Activated CD4-positive, alpha-beta T cell treated with anti-CD3 and anti-CD28 coated beads for 4 hours (primary cell): Measurements from ENCODE around the gene FMNL2.

Experiments used
- DNase-seq, 2 donors: peaks; one replicate each; pipeline ENCODE4 v3.0.0-alpha.2; 2020

FMNL2 gene

GRCh38 chr2:152452256-152452973 is 117.4 kb downstream of the FMNL2 start:
- no peak for DNase-seq

DNA sequence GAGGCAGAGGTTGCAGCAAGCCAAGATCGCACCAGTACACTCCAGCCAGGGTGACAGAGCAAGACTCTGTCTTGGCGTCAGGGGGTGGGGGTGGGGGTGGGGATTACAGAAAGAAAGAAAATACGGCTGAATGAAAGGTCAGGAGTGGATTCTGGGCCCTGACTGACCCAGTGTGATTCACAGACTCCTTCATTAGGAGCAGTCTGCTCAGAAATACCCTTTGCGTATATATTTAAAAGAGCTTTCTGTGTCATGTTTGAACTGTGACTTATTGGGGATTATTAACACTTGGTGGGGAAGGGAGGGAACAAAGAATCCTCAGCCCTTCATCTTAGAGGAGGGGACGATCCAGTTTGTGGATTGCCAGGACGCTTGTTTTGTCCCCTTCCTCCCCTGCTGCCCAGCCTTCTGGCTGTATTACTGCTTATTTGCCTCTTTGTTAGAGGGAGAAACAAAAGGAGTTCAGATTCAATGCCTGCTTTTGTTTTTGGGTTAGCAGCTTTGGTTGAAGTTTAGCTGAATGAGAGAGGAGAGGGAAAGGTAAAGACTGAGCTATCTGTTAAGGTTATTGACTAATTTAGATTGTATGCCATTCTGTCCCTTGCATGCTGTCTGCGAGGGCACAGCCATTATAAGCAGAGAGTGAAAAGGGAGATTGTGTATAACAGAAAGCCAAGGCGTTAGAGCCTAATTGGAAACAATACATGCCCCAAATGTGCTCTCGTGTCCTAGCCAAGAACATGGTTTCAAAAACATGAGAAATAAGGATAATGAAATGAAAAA is 118.3 kb downstream of the FMNL2 start:
- no peak for DNase-seq

DNA sequence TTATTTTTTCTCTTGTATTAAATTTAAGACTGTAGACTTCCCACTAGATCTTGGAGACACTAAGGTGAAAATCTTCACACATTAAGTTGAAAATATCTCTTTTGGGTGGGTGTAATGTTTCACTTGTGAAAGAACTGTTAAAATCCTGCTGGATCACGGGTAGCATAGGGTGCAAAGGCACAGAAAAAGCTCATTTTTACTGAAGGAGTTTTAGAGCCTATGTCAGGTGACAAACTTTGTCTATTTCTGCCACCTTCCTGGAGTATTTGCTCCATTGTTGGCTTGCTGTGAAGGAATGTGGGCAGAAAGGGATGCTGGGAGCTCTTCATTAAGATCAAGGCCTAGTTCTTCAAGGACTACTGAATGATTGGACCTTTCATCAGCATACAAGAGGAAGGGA is 119.4 kb downstream of the FMNL2 start:
- DNase-seq, result no peak

DNA sequence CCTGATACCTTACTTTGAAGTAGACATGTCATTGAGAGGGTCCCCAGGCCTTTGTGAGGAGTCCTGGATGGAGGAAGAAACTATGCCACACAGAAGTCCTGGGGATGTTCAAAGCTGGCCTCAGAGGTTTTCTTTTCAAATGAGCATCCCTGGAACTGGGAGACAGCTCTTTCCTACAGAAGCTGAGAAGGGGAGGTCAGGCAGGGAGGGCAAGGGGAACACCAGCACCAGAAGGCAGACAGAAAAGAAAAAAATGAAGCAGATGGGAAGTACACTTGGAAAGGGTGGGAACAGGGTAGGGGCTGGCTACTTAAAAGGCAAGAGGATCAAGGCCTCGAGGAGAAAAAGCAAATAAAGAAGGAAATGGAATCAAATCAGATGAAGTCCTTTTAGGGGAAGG is 120.0 kb downstream of the FMNL2 start:
- DNase-seq, result no peak

GRCh38 chr2:152455738-152456137 is 120.8 kb downstream of the FMNL2 start:
- DNase-seq, result no peak

- no peak for DNase-seq
Observed at GRCh38 chr2:152456262-152456661, 121.3 kb downstream of the FMNL2 start.

- DNase-seq, result no peak
Observed at GRCh38 chr2:152458441-152458940, 123.5 kb downstream of the FMNL2 start.

DNA sequence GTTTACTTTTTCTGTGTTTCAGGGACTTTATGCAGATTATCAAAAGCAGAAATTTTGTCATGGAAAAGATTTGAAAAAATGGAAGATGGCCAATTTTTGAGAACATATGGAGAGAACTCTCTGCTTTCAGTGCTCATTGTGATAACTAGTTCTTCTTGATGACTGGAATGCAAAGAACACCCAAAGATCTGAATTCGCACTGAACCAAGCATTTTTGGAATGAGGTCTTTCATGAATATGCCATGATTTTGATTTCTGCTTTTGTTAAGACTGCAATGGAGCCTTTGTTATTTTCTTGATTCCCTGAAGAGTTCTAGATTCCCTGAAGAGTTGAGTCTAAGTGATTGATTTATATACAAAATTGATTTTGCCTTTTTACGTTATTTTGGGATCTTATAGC is 124.1 kb downstream of the FMNL2 start:
- DNase-seq, result no peak

- DNase-seq, result no peak
Observed at GRCh38 chr2:152460567-152460966, 125.6 kb downstream of the FMNL2 start.

- no peak for DNase-seq
Observed at GRCh38 chr2:152462120-152462519, 127.1 kb downstream of the FMNL2 start.

GRCh38 chr2:152462779-152463178 is 127.8 kb downstream of the FMNL2 start:
- DNase-seq, result no peak

GRCh38 chr2:152464851-152465470 is 130.0 kb downstream of the FMNL2 start:
- DNase-seq, result no peak

DNA sequence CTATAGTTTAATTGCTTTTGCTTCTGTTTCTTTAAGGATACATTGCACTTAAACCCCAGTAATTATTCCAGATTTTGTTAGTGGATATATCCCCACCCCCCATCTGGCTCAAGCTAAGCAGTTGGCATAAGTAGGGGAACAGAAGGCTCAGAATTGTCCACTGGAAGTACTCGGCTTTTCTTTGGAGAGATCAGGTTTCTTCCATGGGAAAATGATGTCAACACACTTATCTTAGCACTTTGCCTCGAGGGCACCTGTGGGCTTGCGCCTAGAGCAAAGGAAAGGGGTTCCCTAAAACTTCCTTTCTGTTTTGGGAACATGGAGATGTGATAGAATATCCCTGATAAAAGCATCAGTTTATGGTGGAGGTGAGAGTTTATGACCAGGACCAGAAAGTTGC is 130.6 kb downstream of the FMNL2 start:
- DNase-seq, result no peak

GRCh38 chr2:152466041-152466440 is 131.1 kb downstream of the FMNL2 start:
- no peak for DNase-seq

- DNase-seq, result no peak
Observed at GRCh38 chr2:152466980-152467676, 132.2 kb downstream of the FMNL2 start.

DNA sequence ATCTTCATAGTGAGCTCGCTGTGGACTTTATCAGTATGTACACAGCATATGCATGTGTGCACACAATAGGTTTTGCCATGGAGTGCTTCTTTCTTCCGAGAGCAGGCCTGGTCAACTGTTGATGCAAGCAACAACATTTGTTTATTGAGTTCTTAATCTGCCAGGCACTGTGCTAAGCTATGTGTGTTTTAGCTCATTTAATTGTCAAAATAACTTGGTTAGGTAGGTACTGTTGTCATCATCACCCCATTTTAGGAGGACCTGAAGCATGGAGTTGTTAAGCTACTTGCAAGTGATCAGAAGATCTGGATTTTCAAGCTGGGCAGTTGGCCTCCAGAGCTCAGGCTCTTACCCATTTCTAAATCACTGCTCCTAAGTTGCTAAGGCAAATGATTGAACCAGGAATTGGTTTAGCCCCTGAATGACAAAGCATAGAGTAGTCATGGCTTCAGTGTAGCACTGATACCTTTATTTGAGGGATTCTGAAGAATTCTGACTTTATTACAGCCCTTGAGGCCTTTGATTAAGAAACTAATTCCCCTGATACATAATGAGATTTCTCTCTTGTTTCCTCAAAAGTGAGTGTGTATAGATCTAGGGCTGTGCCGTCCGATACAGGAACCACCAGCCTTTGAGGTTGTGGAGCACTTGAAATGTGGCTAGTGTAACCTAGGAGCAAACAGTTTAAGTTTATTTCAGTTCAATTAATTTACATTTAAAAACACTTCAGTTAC is 132.9 kb downstream of the FMNL2 start:
- no peak for DNase-seq

GRCh38 chr2:152468899-152469692 is 134.1 kb downstream of the FMNL2 start:
- no peak for DNase-seq

- DNase-seq, result no peak
Observed at GRCh38 chr2:152470861-152471854, 136.2 kb downstream of the FMNL2 start.

DNA sequence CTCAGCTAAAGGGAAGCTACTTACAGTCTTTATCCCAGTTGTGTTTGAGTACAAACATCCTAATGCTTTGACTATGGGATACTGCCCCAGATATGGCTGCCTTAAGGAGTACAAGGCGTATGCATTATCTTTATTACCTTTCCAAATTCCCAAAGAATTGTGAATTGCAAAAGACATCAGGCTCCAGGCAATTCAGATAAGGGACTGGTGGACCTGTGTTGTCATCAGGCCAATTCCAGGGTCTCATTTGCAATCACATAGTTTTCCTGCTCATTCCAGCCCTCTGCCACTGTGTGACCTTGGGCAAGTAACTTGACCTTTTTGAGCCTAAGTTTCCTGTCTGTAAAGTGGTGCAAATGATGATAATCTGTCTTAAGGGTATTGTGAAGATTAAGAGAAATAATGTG is 137.5 kb downstream of the FMNL2 start:
- no peak for DNase-seq

DNA sequence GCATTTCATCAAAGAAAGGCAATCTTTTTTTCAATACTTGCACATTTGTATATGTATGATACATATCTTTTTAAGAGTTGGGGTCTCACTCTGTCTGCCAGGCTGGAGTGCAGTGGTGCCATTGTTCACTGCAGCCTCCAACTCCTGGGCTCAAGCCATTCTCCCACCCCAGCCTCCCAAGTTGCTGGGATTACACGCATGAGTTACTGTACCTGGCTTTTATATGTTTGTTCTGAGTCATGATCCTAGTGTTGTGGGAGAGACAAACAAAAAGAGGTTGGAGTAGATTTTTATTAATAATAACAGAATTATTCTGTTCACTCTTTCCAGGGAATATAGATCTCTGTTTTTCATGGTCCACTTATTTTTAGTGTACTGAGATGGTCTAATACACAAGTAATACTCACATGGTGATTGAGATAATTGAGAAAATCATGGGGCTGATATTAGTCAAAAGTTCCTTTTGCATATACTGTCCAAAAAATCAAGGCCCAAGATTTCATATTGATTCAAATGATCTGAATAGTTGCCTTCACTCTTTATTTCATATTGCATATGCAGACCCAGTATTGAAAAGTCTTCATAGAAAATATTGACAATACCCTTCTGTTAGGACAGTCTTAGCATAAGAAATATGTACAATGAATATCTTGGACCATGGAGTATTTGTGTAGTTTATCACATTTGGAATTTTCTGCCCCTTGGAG is 138.3 kb downstream of the FMNL2 start:
- no peak for DNase-seq
